CD14-positive monocyte (primary cell): ENCODE results near the gene MUS81. TPM values are rescaled to one million over a fixed set of nuclear protein-coding genes. Genes with fewer than 3 reads are reported as not detected.

Experiments
- DNase-seq, 3 donors: peaks; one replicate each; pipeline ENCODE4 v3.0.0-alpha.2; 2011 to 2022
- H2AFZ ChIP-seq: 2 replicates; pipeline ENCODE4 v1.6.0; 2012; ENCODE audit warnings: mild to moderate bottlenecking, low read depth, low read length, inconsistent platforms; ENCODE audit not compliant: insufficient read depth, poor library complexity, severe bottlenecking
- H3K27ac ChIP-seq, 2 donors: 1 replicate in 1 of 2; 2 replicates in 1 of 2; pipeline ENCODE4 v1.5.1; 2012 to 2013; ENCODE audit warnings: low read length in 2 of 2, control low read depth in 1 of 2, inconsistent platforms in 1 of 2, low read depth in 1 of 2, mild to moderate bottlenecking in 1 of 2
- H3K27me3 ChIP-seq, 2 donors: one replicate each; pipeline versions ENCODE4 v1.6.0 to v1.6.1; 2011 to 2013; ENCODE audit warnings: low read length in 2 of 2; ENCODE audit not compliant: control insufficient read depth in 2 of 2, insufficient read depth in 2 of 2
- H3K36me3 ChIP-seq, 2 donors: replicated peaks in 1 of 2; 1 replicate in 1 of 2; 2 replicates in 1 of 2; pipeline versions ENCODE4 v1.5.1 to v1.6.1; 2012 to 2013; ENCODE audit warnings: low read length in 2 of 2, control low read depth in 1 of 2, inconsistent platforms in 1 of 2, mild to moderate bottlenecking in 1 of 2; ENCODE audit not compliant: insufficient read depth in 2 of 2, control insufficient read depth in 1 of 2
- H3K4me1 ChIP-seq, 2 donors: 1 replicate in 1 of 2; 2 replicates in 1 of 2; pipeline versions ENCODE4 v1.5.1 to v1.6.1; 2012 to 2013; ENCODE audit warnings: low read length in 2 of 2, control low read depth in 1 of 2, inconsistent platforms in 1 of 2, mild to moderate bottlenecking in 1 of 2, moderate library complexity in 1 of 2; ENCODE audit not compliant: insufficient read depth in 2 of 2, control insufficient read depth in 1 of 2
- H3K4me2 ChIP-seq: replicated peaks from 2 replicates; pipeline ENCODE3; 2012; ENCODE audit warnings: low read length, moderate library complexity, mild to moderate bottlenecking; ENCODE audit not compliant: poor library complexity, severe bottlenecking; ENCODE audit errors: extremely low read depth
- H3K4me3 ChIP-seq, 3 experiments: fragments of 200-600 bp in 1 of 3; sonication (generic) in 1 of 3; replicated peaks in 1 of 3; 1 replicate in 2 of 3; 2 replicates in 1 of 3; pipeline ENCODE4 v1.5.1; 2011 to 2013; ENCODE audit warnings: low read length in 3 of 3, mild to moderate bottlenecking in 3 of 3, control low read depth in 2 of 3, low read depth in 2 of 3, inconsistent platforms in 1 of 3, moderate library complexity in 1 of 3
- H3K79me2 ChIP-seq: 2 replicates; pipeline ENCODE4 v1.6.0; 2012; ENCODE audit warnings: mild to moderate bottlenecking, control low read depth, inconsistent platforms, low read length, moderate library complexity; ENCODE audit not compliant: insufficient read depth
- H3K9ac ChIP-seq: 2 replicates; pipeline ENCODE4 v1.6.0; 2017; ENCODE audit warnings: low read length, mild to moderate bottlenecking; ENCODE audit not compliant: insufficient read depth, poor library complexity, severe bottlenecking
- H3K9me3 ChIP-seq, 2 donors: replicated peaks in 1 of 2; 1 replicate in 1 of 2; 2 replicates in 1 of 2; pipeline versions ENCODE4 v1.5.1 to v1.6.1; 2012 to 2013; ENCODE audit warnings: low read length in 2 of 2, control low read depth in 1 of 2; ENCODE audit not compliant: control insufficient read depth in 1 of 2, insufficient read depth in 1 of 2
- H4K20me1 ChIP-seq: 2 replicates; pipeline ENCODE4 v1.6.0; 2012; ENCODE audit warnings: mild to moderate bottlenecking, low read length, control low read depth, moderate library complexity; ENCODE audit not compliant: insufficient read depth
- H3K27ac Mint-ChIP-seq, 7 donors: one replicate each; pipeline ENCODE4 v1.8.0; 2020; ENCODE audit warnings: mild to moderate bottlenecking in 7 of 7, mixed read lengths in 7 of 7, moderate library complexity in 6 of 7, inconsistent platforms in 2 of 7
- H3K27me3 Mint-ChIP-seq, 3 donors: one replicate each; pipeline ENCODE4 v1.8.0; 2021 to 2022; ENCODE audit warnings: low read depth in 3 of 3, mild to moderate bottlenecking in 3 of 3, mixed read lengths in 3 of 3, moderate library complexity in 3 of 3, inconsistent platforms in 1 of 3
- H3K36me3 Mint-ChIP-seq, 2 donors: one replicate each; pipeline ENCODE4 v1.8.0; 2020; ENCODE audit warnings: mixed read lengths in 2 of 2, inconsistent platforms in 1 of 2, mild to moderate bottlenecking in 1 of 2
- H3K4me1 Mint-ChIP-seq: one replicate; pipeline ENCODE4 v1.8.0; 2020; ENCODE audit warnings: mild to moderate bottlenecking, mixed read lengths
- H3K4me3 Mint-ChIP-seq, 2 donors: one replicate each; pipeline ENCODE4 v1.8.0; 2020; ENCODE audit warnings: mild to moderate bottlenecking in 2 of 2, mixed read lengths in 2 of 2, moderate library complexity in 1 of 2
- H3K9me3 Mint-ChIP-seq, 7 donors: one replicate each; pipeline ENCODE4 v1.8.0; 2020 to 2022; ENCODE audit warnings: mixed read lengths in 7 of 7, mild to moderate bottlenecking in 6 of 7, moderate library complexity in 6 of 7, inconsistent platforms in 2 of 7
- CTCF ChIP-seq: fragments of 200-600 bp; IDR thresholded peaks from one replicate; pipeline ENCODE4 v1.8.0; 2022; ENCODE audit warnings: antibody characterized with exemption, mild to moderate bottlenecking
- WGBS: methylation state at CpG from one replicate; pipeline ENCODE4 v1.1.5; 2013; ENCODE audit warnings: missing lambda C conversion rate; ENCODE audit not compliant: insufficient coverage; 5-methylcytosine and 5-hydroxymethylcytosine counted together
- intact Hi-C, 2 donors: fragments of 100-400 bp; cut with micrococcal nuclease; formaldehyde crosslinking; loops; one replicate each; pipeline versions ENCODE4 v1.15.0 to v1.15.1; 2023
- polyA plus RNA-seq, 3 donors: library from polyadenylated mRNA; depleted of rRNA in 1 of 3; unstranded in 2 of 3; stranded (reverse) in 1 of 3; fragments of 300-500 nt in 2 of 3; fragments of >200 nt in 1 of 3; fragmentation: Illumina TruSeq in 2 of 3; gene quantifications; 1 replicate in 2 of 3; 2 replicates in 1 of 3; pipeline ENCODE4 v1.2.3, GENCODE V29; 2012 to 2021

MUS81 gene
- polyA plus RNA-seq, 3 donors, result 15.0 to 87.5 (median 16.4) TPM

GRCh38 chr11:65861533-65862183 is 1.4 kb downstream of the MUS81 start:
- Mint-ChIP-seq H3K4me3 (peak overlapping the region; percentile 91 to 96), H3K9me3 (peaks cover 0 to 2% (median 0%) of the 10 kb centered on the region in 7 donors), H3K27ac (peak overlapping the region in 3 of 7 donors; percentile 97 to 99 (median 99)), H3K4me1 (peaks cover 32% of the 10 kb centered on the region), H3K36me3 (peaks cover 35 to 52% of the 10 kb centered on the region in 2 donors), H3K27me3 (peaks cover 0 to 2% (median 1%) of the 10 kb centered on the region in 3 donors)
- peak overlapping the region in 2 of 3 experiments; percentile 92 to 98 for H3K4me3 ChIP-seq
- H3K4me2 ChIP-seq, result peak overlapping the region; percentile 96
- peaks cover 44% of the 10 kb centered on the region for H3K79me2 ChIP-seq
- H3K27me3 ChIP-seq, result no peaks in the 10 kb centered on the region
- peaks cover 48% of the 10 kb centered on the region for H4K20me1 ChIP-seq
- WGBS, result 95% methylated on average over 7 of the region's 13 CpGs
- no peak overlapping the region for H3K9ac ChIP-seq
- H3K27ac ChIP-seq, result peak overlapping the region in 1 of 2 donors; percentile 86
- no peak overlapping the region for H2AFZ ChIP-seq
- no peaks in the 10 kb centered on the region for H3K9me3 ChIP-seq
- no peak for TF ChIP-seq CTCF
- peaks cover 29 to 38% of the 10 kb centered on the region in 2 donors for H3K4me1 ChIP-seq
- intact Hi-C loops, result no loop called here
- peaks cover 46 to 53% of the 10 kb centered on the region in 2 donors for H3K36me3 ChIP-seq
- DNase-seq, result no peak

GRCh38 chr11:65862191-65862735 is 2.0 kb downstream of the MUS81 start:
- Histone ChIP-seq H3K4me2 (no peak overlapping the region), H3K79me2 (peaks cover 38% of the 10 kb centered on the region), H3K27ac (no peak overlapping the region), H3K4me1 (peaks cover 29 to 39% of the 10 kb centered on the region in 2 donors), H3K4me3 (no peak overlapping the region), H2AFZ (no peak overlapping the region), H3K9ac (no peak overlapping the region), H3K9me3 (no peaks in the 10 kb centered on the region), H3K36me3 (peaks cover 48 to 58% of the 10 kb centered on the region in 2 donors), H4K20me1 (peaks cover 48% of the 10 kb centered on the region), H3K27me3 (no peaks in the 10 kb centered on the region)
- peaks cover 40 to 56% of the 10 kb centered on the region in 2 donors for H3K36me3 Mint-ChIP-seq
- peak overlapping the region in 1 of 7 donors; percentile 43 for H3K27ac Mint-ChIP-seq
- peaks cover 0 to 2% (median 1%) of the 10 kb centered on the region in 3 donors for H3K27me3 Mint-ChIP-seq
- H3K4me3 Mint-ChIP-seq, result no peak overlapping the region
- no peak for TF ChIP-seq CTCF
- intact Hi-C loops, result no loop called here
- DNase-seq, result no peak
- H3K9me3 Mint-ChIP-seq, result peaks cover 0 to 2% (median 0%) of the 10 kb centered on the region in 7 donors
- peaks cover 36% of the 10 kb centered on the region for H3K4me1 Mint-ChIP-seq
- 100% methylated on average over 3 of the region's 5 CpGs for WGBS
